NAMALWA (cell line): ENCODE measurements around the gene SPAG16.

Experiments
- DNase-seq: peaks from one replicate; pipeline ENCODE4 v3.0.0-alpha.2; 2015; ENCODE audit warnings: low spot score

SPAG16 gene

GRCh38 chr2:214386720-214387119, 1102.5 kb downstream of the SPAG16 start:
- DNase-seq: no peak

GRCh38 chr2:214389334-214389733, 1105.1 kb downstream of the SPAG16 start:
- no peak for DNase-seq

- no peak for DNase-seq
Observed at GRCh38 chr2:214393796-214394195, 1109.5 kb downstream of the SPAG16 start.

GRCh38 chr2:214395040-214395439, 1110.8 kb downstream of the SPAG16 start:
- no peak for DNase-seq

GRCh38 chr2:214401580-214401979, 1117.3 kb downstream of the SPAG16 start:
- DNase-seq: no peak

GRCh38 chr2:214410128-214410775, 1126.0 kb downstream of the SPAG16 start:
- peak; percentile 5 for DNase-seq

- DNase-seq: peak; percentile 29
Observed at GRCh38 chr2:214410918-214411554, 1126.8 kb downstream of the SPAG16 start, which contains the start of gene VWC2L. VWC2L (plus strand) TSS chr2:214411054; CDS start chr2:214414194, 3,140 bp downstream.

- DNase-seq: no peak
Observed at GRCh38 chr2:214412679-214413078, 1128.4 kb downstream of the SPAG16 start.

- DNase-seq: no peak
Observed at GRCh38 chr2:214436470-214436869, 1152.2 kb downstream of the SPAG16 start.

- no peak for DNase-seq
Observed at GRCh38 chr2:214450118-214450894, 1166.0 kb downstream of the SPAG16 start.

- no peak for DNase-seq
Observed at GRCh38 chr2:214451516-214452275, 1167.4 kb downstream of the SPAG16 start.
